ENCODE data around the gene PCDHB1.

GRCh38 chr5:141094481-141095262 lies 43.5 kb downstream of the PCDHB1 start, which contains the start of gene PCDHB2:
- TF ChIP-seq, protein P1, sequence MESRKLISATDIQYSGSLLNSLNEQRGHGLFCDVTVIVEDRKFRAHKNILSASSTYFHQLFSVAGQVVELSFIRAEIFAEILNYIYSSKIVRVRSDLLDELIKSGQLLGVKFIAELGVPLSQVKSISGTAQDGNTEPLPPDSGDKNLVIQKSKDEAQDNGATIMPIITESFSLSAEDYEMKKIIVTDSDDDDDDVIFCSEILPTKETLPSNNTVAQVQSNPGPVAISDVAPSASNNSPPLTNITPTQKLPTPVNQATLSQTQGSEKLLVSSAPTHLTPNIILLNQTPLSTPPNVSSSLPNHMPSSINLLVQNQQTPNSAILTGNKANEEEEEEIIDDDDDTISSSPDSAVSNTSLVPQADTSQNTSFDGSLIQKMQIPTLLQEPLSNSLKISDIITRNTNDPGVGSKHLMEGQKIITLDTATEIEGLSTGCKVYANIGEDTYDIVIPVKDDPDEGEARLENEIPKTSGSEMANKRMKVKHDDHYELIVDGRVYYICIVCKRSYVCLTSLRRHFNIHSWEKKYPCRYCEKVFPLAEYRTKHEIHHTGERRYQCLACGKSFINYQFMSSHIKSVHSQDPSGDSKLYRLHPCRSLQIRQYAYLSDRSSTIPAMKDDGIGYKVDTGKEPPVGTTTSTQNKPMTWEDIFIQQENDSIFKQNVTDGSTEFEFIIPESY (IDR thresholded peaks at IDR 0.05), result no peak
- TF ChIP-seq CTCF (IDR thresholded peaks at IDR 0.05; ENCODE audit: low read depth, low read length, missing input control), result no peak
- TF ChIP-seq MAX (IDR thresholded peaks at IDR 0.05), result no peak
- TF ChIP-seq YY1 (IDR thresholded peaks at IDR 0.05), result no peak
- TF ChIP-seq, protein P2, sequence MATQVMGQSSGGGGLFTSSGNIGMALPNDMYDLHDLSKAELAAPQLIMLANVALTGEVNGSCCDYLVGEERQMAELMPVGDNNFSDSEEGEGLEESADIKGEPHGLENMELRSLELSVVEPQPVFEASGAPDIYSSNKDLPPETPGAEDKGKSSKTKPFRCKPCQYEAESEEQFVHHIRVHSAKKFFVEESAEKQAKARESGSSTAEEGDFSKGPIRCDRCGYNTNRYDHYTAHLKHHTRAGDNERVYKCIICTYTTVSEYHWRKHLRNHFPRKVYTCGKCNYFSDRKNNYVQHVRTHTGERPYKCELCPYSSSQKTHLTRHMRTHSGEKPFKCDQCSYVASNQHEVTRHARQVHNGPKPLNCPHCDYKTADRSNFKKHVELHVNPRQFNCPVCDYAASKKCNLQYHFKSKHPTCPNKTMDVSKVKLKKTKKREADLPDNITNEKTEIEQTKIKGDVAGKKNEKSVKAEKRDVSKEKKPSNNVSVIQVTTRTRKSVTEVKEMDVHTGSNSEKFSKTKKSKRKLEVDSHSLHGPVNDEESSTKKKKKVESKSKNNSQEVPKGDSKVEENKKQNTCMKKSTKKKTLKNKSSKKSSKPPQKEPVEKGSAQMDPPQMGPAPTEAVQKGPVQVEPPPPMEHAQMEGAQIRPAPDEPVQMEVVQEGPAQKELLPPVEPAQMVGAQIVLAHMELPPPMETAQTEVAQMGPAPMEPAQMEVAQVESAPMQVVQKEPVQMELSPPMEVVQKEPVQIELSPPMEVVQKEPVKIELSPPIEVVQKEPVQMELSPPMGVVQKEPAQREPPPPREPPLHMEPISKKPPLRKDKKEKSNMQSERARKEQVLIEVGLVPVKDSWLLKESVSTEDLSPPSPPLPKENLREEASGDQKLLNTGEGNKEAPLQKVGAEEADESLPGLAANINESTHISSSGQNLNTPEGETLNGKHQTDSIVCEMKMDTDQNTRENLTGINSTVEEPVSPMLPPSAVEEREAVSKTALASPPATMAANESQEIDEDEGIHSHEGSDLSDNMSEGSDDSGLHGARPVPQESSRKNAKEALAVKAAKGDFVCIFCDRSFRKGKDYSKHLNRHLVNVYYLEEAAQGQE (IDR thresholded peaks at IDR 0.05), result no peak
- TF ChIP-seq EGR1 (IDR thresholded peaks at IDR 0.05; ENCODE audit: low read depth in 2 of 2), result no peak
- TF ChIP-seq FOXA1 (IDR thresholded peaks at IDR 0.05), result no peak
- TF ChIP-seq RAD21 (IDR thresholded peaks at IDR 0.05), result no peak
- TF ChIP-seq, protein P3, sequence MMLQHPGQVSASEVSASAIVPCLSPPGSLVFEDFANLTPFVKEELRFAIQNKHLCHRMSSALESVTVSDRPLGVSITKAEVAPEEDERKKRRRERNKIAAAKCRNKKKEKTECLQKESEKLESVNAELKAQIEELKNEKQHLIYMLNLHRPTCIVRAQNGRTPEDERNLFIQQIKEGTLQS (IDR thresholded peaks at IDR 0.05), result no peak
